MM.1S (cell line): ENCODE measurements around the gene HAUS7.

ENCODE experiments used
- EZH2 ChIP-seq: fragments of 300-600 bp; sonication (generic); optimal IDR thresholded peaks from 2 replicates; pipeline ENCODE3; 2017; ENCODE audit warnings: low read depth, mild to moderate bottlenecking, antibody characterized with exemption, low read length, mixed read lengths
- TF ChIP-seq, protein P1 (sequence below): fragments of 300-600 bp; sonication (generic); IDR thresholded peaks from 2 replicates; pipeline ENCODE4 v1.5.1; 2016; ENCODE audit warnings: antibody characterized with exemption, low read length, mixed read lengths

DNA sequence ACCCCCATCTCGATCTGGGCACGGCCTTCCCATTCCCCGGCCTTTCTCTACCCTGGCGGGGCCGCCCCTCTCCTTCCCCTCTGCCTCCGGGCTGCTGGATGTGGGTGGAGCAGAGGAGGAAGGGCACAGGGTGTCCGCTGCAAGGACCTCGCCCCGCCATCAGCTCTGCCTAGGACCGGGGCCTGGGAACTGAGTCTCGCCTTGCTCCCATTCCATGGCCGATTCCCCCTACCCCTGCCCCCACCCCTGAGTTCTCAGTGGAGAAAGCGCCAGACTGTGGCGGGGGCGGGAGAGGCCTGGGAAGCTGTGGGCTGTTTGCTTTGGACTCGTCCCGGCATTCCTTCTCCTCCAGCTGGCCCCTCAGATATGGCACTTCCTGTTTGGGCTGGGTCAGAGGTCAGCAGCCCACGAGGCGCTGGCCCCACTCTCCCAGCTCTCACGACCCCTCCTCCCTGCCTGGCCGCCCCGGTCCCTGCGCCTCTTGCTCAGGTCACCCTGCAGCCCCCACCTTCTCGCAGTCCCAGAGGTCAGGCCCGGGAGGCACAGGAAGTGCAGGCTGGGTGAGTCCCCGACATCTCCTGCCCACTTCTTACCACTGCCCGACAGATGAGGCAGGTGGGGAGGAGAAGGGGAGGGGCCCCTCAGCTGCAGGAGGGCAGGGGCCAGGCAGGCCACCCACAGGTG is 18.0 kb upstream of the HAUS7 start:
- no peak for TF ChIP-seq EZH2
- TF ChIP-seq, protein P1, sequence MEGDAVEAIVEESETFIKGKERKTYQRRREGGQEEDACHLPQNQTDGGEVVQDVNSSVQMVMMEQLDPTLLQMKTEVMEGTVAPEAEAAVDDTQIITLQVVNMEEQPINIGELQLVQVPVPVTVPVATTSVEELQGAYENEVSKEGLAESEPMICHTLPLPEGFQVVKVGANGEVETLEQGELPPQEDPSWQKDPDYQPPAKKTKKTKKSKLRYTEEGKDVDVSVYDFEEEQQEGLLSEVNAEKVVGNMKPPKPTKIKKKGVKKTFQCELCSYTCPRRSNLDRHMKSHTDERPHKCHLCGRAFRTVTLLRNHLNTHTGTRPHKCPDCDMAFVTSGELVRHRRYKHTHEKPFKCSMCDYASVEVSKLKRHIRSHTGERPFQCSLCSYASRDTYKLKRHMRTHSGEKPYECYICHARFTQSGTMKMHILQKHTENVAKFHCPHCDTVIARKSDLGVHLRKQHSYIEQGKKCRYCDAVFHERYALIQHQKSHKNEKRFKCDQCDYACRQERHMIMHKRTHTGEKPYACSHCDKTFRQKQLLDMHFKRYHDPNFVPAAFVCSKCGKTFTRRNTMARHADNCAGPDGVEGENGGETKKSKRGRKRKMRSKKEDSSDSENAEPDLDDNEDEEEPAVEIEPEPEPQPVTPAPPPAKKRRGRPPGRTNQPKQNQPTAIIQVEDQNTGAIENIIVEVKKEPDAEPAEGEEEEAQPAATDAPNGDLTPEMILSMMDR = no peak
